IPS-20b (cell line): ENCODE measurements around the gene EFCAB11.
A peak's percentile ranks its signal among the peaks of the same experiment; 100 is the strongest.

ENCODE experiments used
- H3K27ac ChIP-seq: one replicate; pipeline ENCODE4 v1.5.1; 2013; ENCODE audit warnings: low read length
- H3K27me3 ChIP-seq: 2 replicates; pipeline ENCODE4 v1.6.1; 2013; ENCODE audit warnings: mild to moderate bottlenecking, low read length, inconsistent platforms; ENCODE audit not compliant: insufficient read depth
- H3K36me3 ChIP-seq: 2 replicates; pipeline ENCODE4 v1.6.1; 2013; ENCODE audit warnings: low read depth, mild to moderate bottlenecking, inconsistent platforms, low read length, moderate library complexity; ENCODE audit not compliant: insufficient read depth
- H3K4me1 ChIP-seq: 2 replicates; pipeline ENCODE4 v1.6.1; 2013; ENCODE audit warnings: mild to moderate bottlenecking, control low read depth, inconsistent platforms, low read length, moderate library complexity; ENCODE audit not compliant: insufficient read depth
- H3K4me3 ChIP-seq: 2 replicates; pipeline ENCODE4 v1.5.1; 2013; ENCODE audit warnings: mild to moderate bottlenecking, low read length, inconsistent platforms
- H3K9ac ChIP-seq: 2 replicates; pipeline ENCODE4 v1.6.1; 2013; ENCODE audit warnings: low read depth, mild to moderate bottlenecking, inconsistent platforms, low read length, moderate library complexity
- H3K9me3 ChIP-seq: 2 replicates; pipeline ENCODE4 v1.6.1; 2013; ENCODE audit warnings: mild to moderate bottlenecking, low read depth, low read length, inconsistent platforms; ENCODE audit not compliant: insufficient read depth

The EFCAB11 gene

DNA sequence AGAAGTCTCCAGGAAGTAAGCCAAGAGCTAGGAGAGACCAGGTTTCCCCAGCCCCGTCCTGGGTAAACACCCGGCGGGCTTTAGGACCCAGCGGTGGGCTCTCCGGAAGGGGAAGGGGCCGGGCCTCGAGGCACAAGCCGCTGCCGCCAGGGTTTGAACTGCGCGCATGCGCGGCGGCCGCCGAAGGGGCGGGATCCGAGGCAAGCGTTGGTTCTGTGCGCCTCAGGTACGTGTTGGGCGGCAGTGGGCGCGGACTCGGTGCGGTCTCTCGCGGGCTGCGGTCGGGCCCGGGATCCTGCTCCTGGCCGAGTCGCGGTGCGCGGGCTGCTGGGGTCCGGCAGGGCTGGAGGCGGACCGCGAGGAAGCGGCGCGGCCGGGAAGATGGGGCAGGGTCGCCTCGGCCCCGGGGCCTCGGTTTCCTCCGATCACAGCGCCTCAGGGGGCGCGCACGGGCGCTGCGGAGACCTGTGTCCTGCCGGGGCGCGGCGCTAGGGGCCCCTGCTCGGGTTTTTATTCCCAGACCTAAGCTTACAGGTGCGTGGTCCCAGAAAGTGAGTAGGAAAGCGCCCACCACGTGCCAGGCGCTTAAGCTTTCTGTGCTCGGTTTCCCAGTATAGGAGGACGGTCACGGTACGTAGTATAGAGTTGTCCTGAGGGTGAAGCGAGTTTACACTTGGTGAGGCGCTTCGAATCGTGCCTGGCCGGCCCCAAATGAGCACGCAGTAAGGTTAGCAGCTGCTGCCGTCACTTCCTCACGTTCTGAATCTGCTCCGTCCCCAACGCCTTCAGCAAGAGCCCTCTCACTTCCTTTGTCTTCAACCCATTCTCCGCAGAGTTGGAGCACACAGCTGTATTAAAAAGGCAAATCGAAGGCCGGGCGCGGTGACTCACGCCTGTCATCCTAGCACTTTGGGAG is 1.5 kb upstream of the EFCAB11 start, which contains the start of gene TDP1:
TSS of gene TDP1 (plus strand) at position 183 of the 916 bp plus-strand sequence. CDS start 7,188 bp downstream, outside the sequence.
- no peaks in the 10 kb centered on the region for H3K27me3 ChIP-seq
- peak within 1 kb of the TSS; percentile 86 for H3K4me3 ChIP-seq
- 0 out of 2 replicates have a peak, but pooled peaks cover 11% of the 10 kb centered on the region for H3K36me3 ChIP-seq
- peaks cover 12% of the 10 kb centered on the region; the same call in 1 of the 2 replicates for H3K4me1 ChIP-seq
- no peak within 1 kb of the TSS for H3K27ac ChIP-seq
- no peaks in the 10 kb centered on the region for H3K9me3 ChIP-seq
- H3K9ac ChIP-seq: peak within 1 kb of the TSS; percentile 82

DNA sequence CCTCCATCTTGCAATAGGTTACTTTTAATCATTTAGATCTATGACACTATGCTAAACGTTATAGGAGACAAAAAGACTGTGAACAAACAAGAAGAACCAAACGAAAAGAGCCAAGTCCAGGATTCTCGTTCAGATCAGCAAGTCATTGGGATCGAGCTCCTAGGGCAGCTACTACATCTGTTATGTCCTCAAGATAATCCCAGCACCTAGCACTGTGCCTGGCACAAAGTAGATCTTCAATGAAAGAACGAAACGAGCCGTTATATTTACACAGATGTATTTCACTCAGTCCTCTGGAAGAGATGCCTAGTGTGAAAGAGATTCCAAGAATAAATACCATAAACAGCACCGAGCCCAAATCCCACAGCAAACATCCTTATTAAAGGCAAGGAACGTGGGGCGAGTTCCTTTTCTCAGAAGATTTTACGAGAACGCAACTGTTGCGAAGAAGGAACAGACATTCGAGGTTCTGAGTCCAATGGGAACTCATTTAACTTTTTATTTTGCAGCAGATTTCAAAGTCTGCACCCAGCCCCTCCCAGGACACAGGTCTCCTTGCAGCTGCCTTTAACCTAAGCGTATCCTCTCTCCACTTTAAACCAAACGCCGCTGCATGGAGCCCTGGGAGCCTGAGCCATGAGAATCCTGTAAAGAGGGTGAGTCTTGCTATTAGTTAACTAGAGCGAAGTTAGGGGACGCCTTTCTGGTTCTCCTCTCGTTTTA is 653 bp upstream of the EFCAB11 start:
- Histone ChIP-seq H3K27me3 (no peaks in the 10 kb centered on the region), H3K27ac (no peak overlapping the region), H3K9ac (peak overlapping the region; percentile 32; the same call in 1 of the 2 replicates), H3K9me3 (no peaks in the 10 kb centered on the region), H3K4me1 (peaks cover 8% of the 10 kb centered on the region; the same call in 1 of the 2 replicates), H3K36me3 (peaks cover 11% of the 10 kb centered on the region; the same call in 1 of the 2 replicates), H3K4me3 (peak overlapping the region; percentile 86)

DNA sequence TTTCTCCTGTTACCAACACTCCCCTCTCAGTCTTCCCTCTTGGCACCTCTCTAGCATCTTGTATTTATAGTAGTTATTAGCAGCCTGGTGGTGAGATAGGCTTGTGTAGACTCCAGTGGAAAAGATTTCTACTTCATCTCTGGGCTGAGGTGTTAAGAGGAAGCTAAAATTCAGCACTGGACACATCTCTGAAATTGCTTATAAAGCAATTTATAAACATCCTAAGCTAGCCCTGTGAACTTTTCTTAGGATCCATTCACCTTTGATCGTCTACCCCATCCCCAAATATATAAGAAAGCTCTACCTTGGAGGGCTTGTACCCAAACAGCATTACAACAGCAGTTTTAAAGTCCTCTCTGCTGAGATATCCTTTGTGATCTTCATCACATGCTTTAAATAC is 928 bp downstream of the EFCAB11 start:
- no peaks in the 10 kb centered on the region for H3K27me3 ChIP-seq

DNA sequence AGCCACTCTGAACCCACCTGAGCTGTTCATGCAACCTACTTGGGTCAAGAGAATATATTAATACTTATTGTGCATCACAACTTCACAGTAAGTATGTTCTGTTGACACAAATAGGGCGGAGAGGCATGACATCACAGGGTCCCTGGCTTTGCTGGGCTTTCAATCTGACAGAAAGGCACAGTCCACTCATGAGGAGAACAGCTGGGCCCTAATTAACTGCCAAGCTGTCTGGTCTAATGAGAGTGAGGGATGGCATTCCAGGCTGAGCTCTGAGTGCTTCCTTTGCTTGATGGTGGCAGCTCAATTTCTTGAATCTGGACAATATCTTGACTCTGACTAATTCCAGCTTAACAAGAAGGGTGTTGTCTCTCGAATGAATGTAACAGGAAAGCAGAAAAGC is 2.0 kb downstream of the EFCAB11 start:
- Histone ChIP-seq H3K4me3 (no peak overlapping the region), H3K27me3 (no peaks in the 10 kb centered on the region), H3K9ac (no peak overlapping the region), H3K9me3 (no peaks in the 10 kb centered on the region), H3K27ac (no peak overlapping the region), H3K36me3 (peaks cover 10% of the 10 kb centered on the region), H3K4me1 (peaks cover 5% of the 10 kb centered on the region; the same call in 1 of the 2 replicates)

More for the DNA sequence above, 928 bp downstream of the EFCAB11 start:
- Histone ChIP-seq H3K9ac (peak overlapping the region; percentile 80; the same call in 1 of the 2 replicates), H3K4me1 (peaks cover 5% of the 10 kb centered on the region; the same call in 1 of the 2 replicates), H3K4me3 (peak overlapping the region; percentile 86), H3K9me3 (no peaks in the 10 kb centered on the region), H3K36me3 (peaks cover 15% of the 10 kb centered on the region), H3K27ac (no peak overlapping the region)

DNA sequence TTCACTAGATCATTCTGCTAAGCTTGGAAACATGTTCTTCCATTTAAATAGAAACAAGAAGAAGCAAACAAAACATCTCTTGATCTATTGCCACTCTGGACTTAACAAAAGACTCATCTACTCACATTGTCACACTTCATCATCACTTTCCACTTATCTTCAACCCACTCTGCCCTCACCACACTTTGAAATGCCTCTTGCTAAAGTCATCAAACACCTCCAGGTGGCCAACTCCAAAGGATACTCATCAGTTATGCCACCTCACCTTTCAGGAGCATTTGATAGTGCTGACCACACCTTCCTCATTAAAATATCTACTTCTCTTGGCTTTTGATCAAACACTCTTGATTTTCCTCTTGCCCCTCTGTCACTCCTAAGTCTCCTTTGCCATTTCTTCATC is 7.2 kb downstream of the EFCAB11 start:
- Histone ChIP-seq H3K9me3 (no peaks in the 10 kb centered on the region), H3K27ac (no peak overlapping the region), H3K9ac (no peak overlapping the region), H3K27me3 (no peaks in the 10 kb centered on the region), H3K4me1 (no peaks in the 10 kb centered on the region), H3K36me3 (peaks cover 10% of the 10 kb centered on the region), H3K4me3 (no peak overlapping the region)

DNA sequence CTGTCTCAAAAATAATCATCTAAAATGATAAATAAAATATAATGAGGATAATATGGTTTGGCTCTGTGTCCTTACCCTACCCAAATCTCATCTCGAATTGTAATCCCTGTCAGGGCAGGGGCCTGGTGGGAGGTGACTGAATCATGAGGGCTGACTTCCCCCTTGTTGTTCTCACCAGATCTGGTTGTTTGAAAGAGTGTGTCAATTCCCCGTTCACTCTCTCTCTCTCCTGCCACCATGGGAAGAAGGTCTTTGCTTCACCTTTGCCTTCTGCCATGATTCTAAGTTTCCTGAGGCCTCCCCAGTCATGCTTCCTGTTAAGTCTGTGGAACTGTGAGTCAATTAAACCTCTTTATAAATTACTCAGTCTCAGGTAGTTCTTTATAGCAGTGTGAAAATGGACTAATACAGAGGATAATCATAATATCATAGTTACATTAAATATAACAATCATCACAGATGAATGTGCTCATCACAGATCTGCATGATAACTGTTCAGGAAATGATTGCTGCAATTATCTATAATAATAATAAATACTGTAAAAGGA is 12.6 kb downstream of the EFCAB11 start:
- H3K27ac ChIP-seq: no peak overlapping the region
- H3K36me3 ChIP-seq: no peaks in the 10 kb centered on the region
- no peaks in the 10 kb centered on the region for H3K9me3 ChIP-seq
- H3K4me1 ChIP-seq: no peaks in the 10 kb centered on the region
- no peaks in the 10 kb centered on the region for H3K27me3 ChIP-seq
- H3K4me3 ChIP-seq: no peak overlapping the region
- H3K9ac ChIP-seq: no peak overlapping the region

DNA sequence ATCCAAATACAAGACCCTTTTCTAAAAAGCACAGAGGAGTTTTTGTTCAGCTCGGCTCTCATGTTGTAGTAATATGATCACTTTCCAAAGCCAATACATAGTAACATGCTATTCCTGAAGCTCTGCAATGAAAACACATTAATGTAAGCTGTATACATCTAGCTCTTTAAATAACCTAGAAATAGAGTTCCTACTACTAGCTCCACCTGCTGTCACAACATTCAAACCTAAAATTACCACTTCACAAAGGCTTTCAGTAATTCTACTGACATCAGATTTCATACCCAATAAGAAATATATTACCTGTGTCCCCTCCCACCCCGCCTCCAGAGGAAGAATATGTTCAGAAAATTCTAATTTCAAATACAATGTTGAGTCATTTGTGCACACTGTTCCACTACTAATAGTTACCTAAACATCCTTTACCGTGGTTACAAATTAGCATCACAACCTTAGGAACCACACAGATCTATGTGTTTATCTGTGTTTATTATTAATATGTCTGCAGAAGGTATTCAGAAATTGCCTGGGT is 17.8 kb downstream of the EFCAB11 start:
- no peaks in the 10 kb centered on the region for H3K27me3 ChIP-seq
- H3K9ac ChIP-seq: no peak overlapping the region
- H3K4me1 ChIP-seq: no peaks in the 10 kb centered on the region
- H3K4me3 ChIP-seq: no peak overlapping the region
- H3K9me3 ChIP-seq: no peaks in the 10 kb centered on the region
- H3K36me3 ChIP-seq: 0 out of 2 replicates have a peak, but pooled peaks cover 4% of the 10 kb centered on the region
- no peak overlapping the region for H3K27ac ChIP-seq

DNA sequence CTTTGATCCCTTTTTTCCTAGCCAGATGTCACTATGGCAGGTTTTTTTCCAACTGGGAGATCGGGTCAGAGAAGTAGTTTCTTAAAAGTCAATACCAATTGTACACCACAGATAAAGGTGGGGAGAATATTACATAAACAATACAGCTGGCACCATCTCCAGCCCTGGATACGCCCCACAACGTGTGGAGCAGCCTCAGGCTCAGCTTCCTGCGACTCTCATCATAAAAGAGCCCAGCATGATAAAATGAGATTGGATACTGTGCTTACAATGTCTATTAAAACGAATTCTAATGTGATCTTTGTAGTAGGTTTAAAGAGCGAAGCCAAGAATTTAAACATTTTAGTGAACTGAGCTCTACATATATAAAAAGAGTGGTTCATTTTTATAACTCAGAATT is 21.5 kb downstream of the EFCAB11 start:
- H3K36me3 ChIP-seq: 0 out of 2 replicates have a peak, but pooled peaks cover 5% of the 10 kb centered on the region
- no peaks in the 10 kb centered on the region for H3K9me3 ChIP-seq
- no peaks in the 10 kb centered on the region for H3K27me3 ChIP-seq
- no peak overlapping the region for H3K27ac ChIP-seq
- H3K4me1 ChIP-seq: no peaks in the 10 kb centered on the region
- no peak overlapping the region for H3K4me3 ChIP-seq
- H3K9ac ChIP-seq: no peak overlapping the region

DNA sequence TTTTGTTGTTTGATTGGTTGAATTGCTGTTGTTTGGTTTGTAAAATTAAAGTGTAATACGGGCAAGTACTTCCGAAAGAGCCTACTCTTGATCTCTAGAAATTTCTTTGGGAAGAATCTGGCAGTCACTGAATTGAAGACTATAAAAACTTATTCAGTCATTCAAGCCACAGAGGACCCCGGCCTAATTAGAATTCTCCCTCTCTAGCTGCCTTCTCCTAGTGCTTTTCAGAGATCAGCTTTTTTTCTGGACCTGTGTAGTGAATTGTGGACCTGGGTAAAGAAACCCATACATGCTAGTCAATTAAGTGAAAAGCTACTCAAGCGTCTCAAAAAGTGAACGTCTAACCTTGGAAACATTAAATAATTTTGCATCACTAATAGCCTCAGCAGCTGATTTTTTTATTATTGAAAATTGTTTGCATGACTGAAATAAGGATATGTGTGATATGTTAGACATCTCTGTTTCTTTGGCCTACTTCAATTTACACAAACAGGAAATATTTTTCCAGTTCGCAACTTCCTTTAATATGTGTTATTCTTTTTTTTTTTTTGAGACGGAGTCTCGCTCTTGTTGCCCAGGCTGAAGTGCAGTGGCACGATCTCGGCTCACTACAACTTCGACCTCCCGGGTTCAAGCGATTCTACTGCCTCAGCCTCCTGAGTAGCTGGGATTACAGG is 27.2 kb downstream of the EFCAB11 start:
- Histone ChIP-seq H3K4me3 (no peak overlapping the region), H3K9me3 (no peaks in the 10 kb centered on the region), H3K4me1 (peaks cover 3% of the 10 kb centered on the region; the same call in 1 of the 2 replicates), H3K36me3 (0 out of 2 replicates have a peak, but pooled peaks cover 5% of the 10 kb centered on the region), H3K9ac (no peak overlapping the region), H3K27ac (no peak overlapping the region), H3K27me3 (no peaks in the 10 kb centered on the region)

DNA sequence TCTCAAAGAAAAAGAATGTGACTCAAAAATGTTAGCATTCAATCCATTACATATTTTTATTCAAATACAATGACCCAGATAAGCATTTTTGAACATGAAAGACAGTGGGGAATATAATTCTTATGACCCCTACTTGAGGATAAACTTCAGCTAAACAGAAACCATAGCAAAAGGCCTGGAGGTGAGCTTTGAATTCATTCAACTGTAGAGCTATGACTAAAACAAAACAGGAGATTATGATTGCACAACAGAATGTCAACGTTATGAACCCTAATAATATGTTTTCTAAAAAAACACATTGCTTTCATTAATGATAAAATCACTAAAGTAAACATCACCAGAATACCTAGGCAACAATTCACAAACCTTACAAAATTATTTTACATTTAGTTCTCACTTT is 27.8 kb downstream of the EFCAB11 start:
- H3K27me3 ChIP-seq: no peaks in the 10 kb centered on the region
- peaks cover 3% of the 10 kb centered on the region; the same call in 1 of the 2 replicates for H3K4me1 ChIP-seq
- no peak overlapping the region for H3K9ac ChIP-seq
- H3K4me3 ChIP-seq: no peak overlapping the region
- no peak overlapping the region for H3K27ac ChIP-seq
- H3K9me3 ChIP-seq: no peaks in the 10 kb centered on the region
- H3K36me3 ChIP-seq: 0 out of 2 replicates have a peak, but pooled peaks cover under 1% of the 10 kb centered on the region

DNA sequence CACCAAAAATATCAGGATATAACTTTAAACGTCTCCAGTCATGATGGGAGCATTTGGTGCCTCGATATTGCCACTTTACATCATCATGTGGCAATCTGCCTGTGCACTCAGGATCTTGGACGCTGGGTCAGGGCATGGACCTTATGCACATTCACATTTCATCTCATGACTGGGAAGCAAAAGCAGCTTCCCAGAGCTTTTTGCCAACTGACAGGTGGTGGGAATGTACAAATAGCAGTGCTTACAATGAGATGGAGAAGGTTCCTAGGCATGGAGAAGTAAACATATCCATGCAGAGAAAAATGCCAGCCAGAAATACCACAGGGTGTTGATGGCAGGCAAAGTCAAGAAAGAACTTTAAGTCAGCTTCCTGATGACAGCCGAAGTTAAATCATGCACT is 30.3 kb downstream of the EFCAB11 start:
- Histone ChIP-seq H3K36me3 (no peaks in the 10 kb centered on the region), H3K27me3 (no peaks in the 10 kb centered on the region), H3K9ac (no peak overlapping the region), H3K9me3 (no peaks in the 10 kb centered on the region), H3K4me1 (peaks cover 3% of the 10 kb centered on the region; the same call in 1 of the 2 replicates), H3K27ac (no peak overlapping the region), H3K4me3 (no peak overlapping the region)
